Stimulated activated CD8-positive, alpha-beta memory T cell treated with anti-CD3 and anti-CD28 coated beads, Interleukin-2, amount 100 ng/mL, for 1 hour (primary cell): ENCODE data around the gene LYPD8.

Experiments
- DNase-seq, 2 donors: peaks; one replicate each; pipeline ENCODE4 v3.0.0-alpha.2; 2020; ENCODE audit warnings: low read depth in 2 of 2

LYPD8 gene

GRCh38 chr1:248699099-248699498 lies 56.5 kb downstream of the LYPD8 start:
- DNase-seq: no peak

DNA sequence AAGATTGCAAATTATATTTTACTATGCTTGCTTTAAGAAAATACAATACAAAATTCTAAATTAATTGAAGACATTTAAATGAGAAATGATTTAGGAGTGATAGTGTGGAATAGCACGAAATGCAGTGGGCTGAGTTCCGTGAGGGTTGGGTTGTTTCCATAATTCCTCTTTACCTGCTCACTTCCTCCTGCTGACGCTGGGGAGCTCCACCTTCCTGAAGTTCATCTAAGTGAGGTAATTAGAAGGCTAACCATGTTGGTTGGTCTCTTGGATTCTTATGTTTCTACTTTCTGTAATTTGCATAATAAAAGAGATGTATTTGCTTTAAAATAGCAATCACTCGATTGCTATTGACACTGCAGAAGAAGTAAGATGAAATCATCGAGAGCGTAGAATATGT lies 57.7 kb downstream of the LYPD8 start:
- DNase-seq: no peak

DNA sequence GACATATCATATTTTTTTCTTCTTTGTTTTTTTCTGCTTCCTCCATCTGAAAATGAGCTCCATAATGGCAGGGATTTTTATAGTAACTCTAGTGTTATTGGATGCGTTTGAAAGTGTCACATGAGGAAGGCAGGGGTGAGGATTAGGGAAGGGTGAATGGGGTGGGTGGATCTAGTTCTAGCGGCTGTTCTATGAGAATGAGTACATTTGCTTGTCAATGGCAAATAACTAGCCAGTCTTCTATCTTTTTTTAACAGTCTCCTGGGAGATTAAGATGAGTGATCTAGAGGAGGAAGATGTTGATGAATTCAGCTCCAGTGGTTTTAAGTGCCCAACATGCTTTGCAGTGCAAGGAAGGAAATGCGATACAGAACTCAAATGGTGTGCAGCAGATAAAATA lies 58.8 kb downstream of the LYPD8 start:
- DNase-seq: no peak

DNA sequence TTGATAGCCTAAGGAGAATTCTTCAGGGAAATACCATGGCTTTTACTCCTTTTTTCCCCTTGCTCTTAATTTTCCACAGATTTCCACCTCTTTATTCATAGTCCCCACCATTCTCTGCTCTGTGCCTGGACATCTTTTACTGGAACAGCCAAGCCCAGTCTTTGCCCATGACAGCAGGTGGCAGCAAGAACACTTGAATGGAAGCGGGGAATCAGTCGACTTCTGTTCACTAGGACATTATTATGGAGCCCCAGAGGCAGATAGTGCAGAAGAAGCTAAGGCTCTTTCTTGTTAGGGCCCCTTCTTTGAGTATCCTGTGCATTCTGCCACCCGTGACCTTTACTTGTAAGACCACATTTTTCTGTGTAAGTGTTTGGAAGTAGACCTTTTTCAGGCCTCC lies 59.3 kb downstream of the LYPD8 start:
- DNase-seq: no peak

- DNase-seq: no peak
Measured at GRCh38 chr1:248695451-248696132, 60.0 kb downstream of the LYPD8 start.

DNA sequence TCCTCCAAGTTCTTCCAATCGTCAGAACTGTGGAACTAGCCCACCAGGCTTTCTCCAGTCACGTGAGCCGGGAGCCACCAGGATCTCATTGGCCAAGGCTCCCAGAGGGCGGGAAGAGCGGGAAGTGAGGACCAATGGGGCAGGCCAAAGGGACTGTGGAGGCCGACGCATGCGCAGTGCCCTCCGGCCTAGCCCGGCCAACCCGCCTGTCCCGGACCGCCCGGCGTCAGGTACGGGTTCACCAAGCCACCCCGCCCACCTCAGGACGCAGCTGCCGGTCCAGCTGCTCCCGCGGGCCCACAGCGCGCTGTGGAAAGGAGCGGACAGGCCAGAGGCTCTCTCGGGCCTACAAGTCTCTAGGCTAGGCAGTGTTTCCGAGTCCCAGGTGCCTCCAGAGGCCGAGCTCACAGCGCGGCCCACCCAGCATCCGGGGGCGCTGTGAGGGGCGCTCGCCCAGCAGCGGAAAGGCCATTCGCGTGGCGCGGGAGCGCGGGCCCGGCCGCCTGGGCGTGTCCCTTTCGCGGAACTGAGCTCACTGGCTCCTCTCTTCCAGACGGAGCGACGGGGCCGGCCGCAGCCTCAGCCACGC lies 63.9 kb downstream of the LYPD8 start:
- no peak for DNase-seq
